Measurements from ENCODE around the gene ZC3H7B. TPM values are rescaled to one million over a fixed set of nuclear protein-coding genes. Genes with fewer than 3 reads are reported as not detected.

The ZC3H7B gene
- total RNA-seq, 2 experiments from 2014 or later, result 29.5 to 32.7 TPM

DNA sequence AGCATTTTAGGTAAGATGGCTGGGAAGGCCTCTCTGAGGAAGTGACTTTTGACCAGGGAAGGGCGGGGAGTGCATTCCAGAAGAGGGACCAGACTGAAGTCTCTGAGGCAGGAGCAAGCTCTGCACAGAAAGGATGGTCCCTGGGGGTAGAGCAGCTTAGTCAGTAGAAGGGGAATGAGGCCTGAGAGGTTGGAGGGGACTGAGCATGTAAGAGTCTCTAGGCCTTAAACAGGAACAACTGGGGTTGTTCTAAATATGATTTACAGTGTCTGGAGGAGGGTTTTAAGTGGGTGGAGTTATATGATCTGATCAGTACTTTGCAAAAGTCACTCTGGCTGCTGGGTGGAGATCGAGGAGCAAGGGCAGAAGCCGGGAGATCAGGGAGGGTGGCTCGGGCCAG lies 48.8 kb downstream of the ZC3H7B start:
- no peak for DNase-seq
- H3K4me1 ChIP-seq (ENCODE audit: insufficient read depth, low read length), result no peaks in the 10 kb centered on the region
- Mint-ChIP-seq H3K4me3 (no peak overlapping the region), H3K27ac (no peak overlapping the region), H3K27me3 (no peaks in the 10 kb centered on the region), H3K9me3 (no peaks in the 10 kb centered on the region), H3K4me1 (ENCODE audit: low read depth) (no peaks in the 10 kb centered on the region), H3K36me3 (ENCODE audit: low read depth) (peaks cover 77% of the 10 kb centered on the region)
- H3K9me3 ChIP-seq (ENCODE audit: control insufficient read depth in 1 of 2, insufficient read depth in 1 of 2, low read length in 2 of 2), result no peaks in the 10 kb centered on the region
- H3K4me3 ChIP-seq (ENCODE audit: low read length), result no peak overlapping the region
- POLR2A ChIA-PET, result no interaction called here
- CTCF ChIA-PET, result no interaction called here
- intact Hi-C loops (cut with DNase I, micrococcal nuclease), result loop anchor here in 1 of 2 experiments (5.0 kb wide), 1 partner anchor 78 kb away; no protein-coding TSS in a partner anchor
- TF ChIP-seq, protein P1, sequence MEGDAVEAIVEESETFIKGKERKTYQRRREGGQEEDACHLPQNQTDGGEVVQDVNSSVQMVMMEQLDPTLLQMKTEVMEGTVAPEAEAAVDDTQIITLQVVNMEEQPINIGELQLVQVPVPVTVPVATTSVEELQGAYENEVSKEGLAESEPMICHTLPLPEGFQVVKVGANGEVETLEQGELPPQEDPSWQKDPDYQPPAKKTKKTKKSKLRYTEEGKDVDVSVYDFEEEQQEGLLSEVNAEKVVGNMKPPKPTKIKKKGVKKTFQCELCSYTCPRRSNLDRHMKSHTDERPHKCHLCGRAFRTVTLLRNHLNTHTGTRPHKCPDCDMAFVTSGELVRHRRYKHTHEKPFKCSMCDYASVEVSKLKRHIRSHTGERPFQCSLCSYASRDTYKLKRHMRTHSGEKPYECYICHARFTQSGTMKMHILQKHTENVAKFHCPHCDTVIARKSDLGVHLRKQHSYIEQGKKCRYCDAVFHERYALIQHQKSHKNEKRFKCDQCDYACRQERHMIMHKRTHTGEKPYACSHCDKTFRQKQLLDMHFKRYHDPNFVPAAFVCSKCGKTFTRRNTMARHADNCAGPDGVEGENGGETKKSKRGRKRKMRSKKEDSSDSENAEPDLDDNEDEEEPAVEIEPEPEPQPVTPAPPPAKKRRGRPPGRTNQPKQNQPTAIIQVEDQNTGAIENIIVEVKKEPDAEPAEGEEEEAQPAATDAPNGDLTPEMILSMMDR (IDR thresholded peaks at IDR 0.05), result no peak
- no peak overlapping the region for H3K27ac ChIP-seq (ENCODE audit: low read depth in 1 of 2, low read length in 2 of 2)
- no peak for ATAC-seq (ENCODE audit: poor library complexity)
- peaks cover 91% of the 10 kb centered on the region for H3K36me3 ChIP-seq (ENCODE audit: insufficient read depth, low read length)
- no peaks in the 10 kb centered on the region for H3K27me3 ChIP-seq (ENCODE audit: control insufficient read depth in 1 of 2, insufficient read depth in 2 of 2, low read length in 2 of 2)

DNA sequence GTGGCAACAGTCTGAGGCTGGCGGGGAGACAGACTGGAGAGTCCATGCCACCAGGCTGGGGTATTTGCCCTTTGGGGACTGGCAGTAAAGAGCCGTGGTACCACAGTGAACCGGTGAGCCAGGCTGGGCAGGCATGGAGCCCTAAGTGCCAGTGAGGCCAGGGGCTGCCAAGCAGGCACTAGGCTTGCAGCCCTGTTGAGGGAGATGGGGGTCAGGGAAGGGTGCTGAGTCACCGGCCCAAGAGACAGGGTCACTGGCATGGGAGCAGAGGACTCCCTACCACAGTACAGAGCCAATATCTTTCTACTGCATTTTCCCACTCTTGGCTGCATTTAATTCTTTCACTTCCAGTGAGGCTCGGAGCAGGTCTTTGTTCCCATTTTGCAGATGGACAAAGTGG lies 49.7 kb downstream of the ZC3H7B start:
- Mint-ChIP-seq H3K9me3 (no peaks in the 10 kb centered on the region), H3K4me1 (ENCODE audit: low read depth) (no peaks in the 10 kb centered on the region), H3K36me3 (ENCODE audit: low read depth) (peaks cover 79% of the 10 kb centered on the region), H3K27ac (no peak overlapping the region), H3K4me3 (no peak overlapping the region), H3K27me3 (no peaks in the 10 kb centered on the region)
- Histone ChIP-seq H3K36me3 (ENCODE audit: insufficient read depth, low read length) (peaks cover 94% of the 10 kb centered on the region), H3K4me3 (ENCODE audit: low read length) (no peak overlapping the region), H3K27ac (ENCODE audit: low read depth in 1 of 2, low read length in 2 of 2) (no peak overlapping the region), H3K27me3 (ENCODE audit: control insufficient read depth in 1 of 2, insufficient read depth in 2 of 2, low read length in 2 of 2) (no peaks in the 10 kb centered on the region), H3K9me3 (ENCODE audit: control insufficient read depth in 1 of 2, insufficient read depth in 1 of 2, low read length in 2 of 2) (no peaks in the 10 kb centered on the region), H3K4me1 (ENCODE audit: insufficient read depth, low read length) (no peaks in the 10 kb centered on the region)
- ChIA-PET POLR2A (no interaction called here), CTCF (no interaction called here)
- intact Hi-C loops (cut with DNase I, micrococcal nuclease), result loop anchor here in 1 of 2 experiments (5.0 kb wide), 1 partner anchor 79 kb away; no protein-coding TSS in a partner anchor
- ATAC-seq (ENCODE audit: poor library complexity) (no peak), DNase-seq (no peak)
- TF ChIP-seq, protein P1 (IDR thresholded peaks at IDR 0.05), result no peak

DNA sequence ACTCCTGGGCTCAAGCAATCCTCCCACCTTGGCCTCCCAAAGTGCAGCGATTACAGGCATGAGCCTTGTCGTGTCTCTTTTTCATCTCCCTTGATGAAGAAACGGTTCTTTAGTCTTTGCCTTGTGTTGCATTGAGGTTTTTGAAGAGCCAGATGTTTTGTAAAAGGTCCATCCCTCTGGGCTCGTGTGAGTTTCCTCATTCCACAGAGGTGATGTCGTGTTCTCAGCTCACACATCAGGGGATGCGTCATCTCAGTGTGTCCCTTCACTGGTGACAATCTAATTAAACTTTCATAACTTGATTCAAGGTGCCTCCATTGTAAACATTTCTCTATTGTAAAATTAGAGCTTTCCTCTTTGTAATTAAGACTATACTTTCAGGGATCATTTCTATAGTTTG lies 50.7 kb downstream of the ZC3H7B start:
- Mint-ChIP-seq H3K27ac (no peak overlapping the region), H3K9me3 (no peaks in the 10 kb centered on the region), H3K27me3 (no peaks in the 10 kb centered on the region), H3K4me3 (no peak overlapping the region), H3K36me3 (ENCODE audit: low read depth) (peaks cover 81% of the 10 kb centered on the region), H3K4me1 (ENCODE audit: low read depth) (no peaks in the 10 kb centered on the region)
- intact Hi-C loops (cut with DNase I, micrococcal nuclease), result loop anchor here in 1 of 2 experiments (5.0 kb wide), 1 partner anchor 80 kb away; no protein-coding TSS in a partner anchor
- CTCF ChIA-PET, result no interaction called here
- Histone ChIP-seq H3K27me3 (ENCODE audit: control insufficient read depth in 1 of 2, insufficient read depth in 2 of 2, low read length in 2 of 2) (no peaks in the 10 kb centered on the region), H3K4me1 (ENCODE audit: insufficient read depth, low read length) (no peaks in the 10 kb centered on the region), H3K27ac (ENCODE audit: low read depth in 1 of 2, low read length in 2 of 2) (no peak overlapping the region), H3K9me3 (ENCODE audit: control insufficient read depth in 1 of 2, insufficient read depth in 1 of 2, low read length in 2 of 2) (no peaks in the 10 kb centered on the region), H3K4me3 (ENCODE audit: low read length) (no peak overlapping the region), H3K36me3 (ENCODE audit: insufficient read depth, low read length) (peaks cover 94% of the 10 kb centered on the region)
- POLR2A ChIA-PET, result no interaction called here
- ATAC-seq (ENCODE audit: poor library complexity) (no peak), DNase-seq (no peak)
- TF ChIP-seq, protein P1 (IDR thresholded peaks at IDR 0.05), result no peak

Measured in CD4-positive, alpha-beta T cell (primary cell).